ENCODE data around the gene SLBP. TPM values are rescaled to one million over a fixed set of nuclear protein-coding genes. Genes with fewer than 3 reads are reported as not detected.
"Not testable (repeated sequence)": the region's sequence is repeated elsewhere in the genome, so short reads cannot be mapped to it uniquely, and the experiment has no call there.

Gene SLBP
- total RNA-seq, 2 donors from 2014 or later, result 56.4 to 63.1 TPM

- DNase-seq (no peak), ATAC-seq (replicated peaks in 1 of 2) (no peak)
- Mint-ChIP-seq H3K27ac (peak overlapping the region; percentile 35), H3K4me1 (ENCODE audit: low read depth) (peaks cover 12% of the 10 kb centered on the region), H3K9me3 (no peaks in the 10 kb centered on the region), H3K36me3 (ENCODE audit: insufficient read depth in 2 of 2) (no peaks in the 10 kb centered on the region), H3K4me3 (peak overlapping the region; percentile 86), H3K27me3 (ENCODE audit: low read depth) (no peaks in the 10 kb centered on the region)
Observed at GRCh38 chr4:1683261-1683735, 28.8 kb downstream of the SLBP start.

- Mint-ChIP-seq H3K9me3 (no peaks in the 10 kb centered on the region), H3K4me1 (ENCODE audit: low read depth) (peaks cover 12% of the 10 kb centered on the region), H3K4me3 (peak overlapping the region; percentile 86), H3K36me3 (ENCODE audit: insufficient read depth in 2 of 2) (no peaks in the 10 kb centered on the region), H3K27me3 (ENCODE audit: low read depth) (no peaks in the 10 kb centered on the region), H3K27ac (no peak overlapping the region)
- no peak for ATAC-seq (replicated peaks in 1 of 2)
- no peak for DNase-seq
Observed at GRCh38 chr4:1682860-1683259, 29.3 kb downstream of the SLBP start.

DNA sequence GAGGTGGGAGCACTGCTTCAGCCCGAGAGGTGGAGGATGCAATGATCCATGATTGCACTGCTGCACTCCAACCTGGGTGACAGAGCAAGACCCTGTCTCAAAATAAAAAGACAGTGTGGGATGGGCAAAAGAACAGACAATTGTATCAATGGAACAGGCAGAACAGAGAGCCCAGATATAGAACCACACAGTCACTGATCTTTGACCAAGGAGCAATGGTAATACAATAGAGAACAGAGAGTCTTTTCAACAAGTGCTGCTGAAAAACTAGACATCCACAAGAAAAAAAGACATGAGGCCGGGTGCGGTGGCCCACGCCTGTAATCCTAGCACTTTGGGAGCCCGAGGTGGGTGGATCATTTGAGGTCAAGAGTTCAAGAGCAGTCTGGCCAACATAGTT is 33.9 kb downstream of the SLBP start:
- H3K27me3 Mint-ChIP-seq (ENCODE audit: low read depth), result no peaks in the 10 kb centered on the region
- peaks cover 9% of the 10 kb centered on the region for H3K4me1 Mint-ChIP-seq (ENCODE audit: low read depth)
- H3K9me3 Mint-ChIP-seq, result no peaks in the 10 kb centered on the region
- no peak for ATAC-seq (replicated peaks in 1 of 2)
- H3K27ac Mint-ChIP-seq, result no peak overlapping the region
- no peak overlapping the region for H3K4me3 Mint-ChIP-seq
- H3K36me3 Mint-ChIP-seq (ENCODE audit: insufficient read depth in 2 of 2), result no peaks in the 10 kb centered on the region
- no peak for DNase-seq

DNA sequence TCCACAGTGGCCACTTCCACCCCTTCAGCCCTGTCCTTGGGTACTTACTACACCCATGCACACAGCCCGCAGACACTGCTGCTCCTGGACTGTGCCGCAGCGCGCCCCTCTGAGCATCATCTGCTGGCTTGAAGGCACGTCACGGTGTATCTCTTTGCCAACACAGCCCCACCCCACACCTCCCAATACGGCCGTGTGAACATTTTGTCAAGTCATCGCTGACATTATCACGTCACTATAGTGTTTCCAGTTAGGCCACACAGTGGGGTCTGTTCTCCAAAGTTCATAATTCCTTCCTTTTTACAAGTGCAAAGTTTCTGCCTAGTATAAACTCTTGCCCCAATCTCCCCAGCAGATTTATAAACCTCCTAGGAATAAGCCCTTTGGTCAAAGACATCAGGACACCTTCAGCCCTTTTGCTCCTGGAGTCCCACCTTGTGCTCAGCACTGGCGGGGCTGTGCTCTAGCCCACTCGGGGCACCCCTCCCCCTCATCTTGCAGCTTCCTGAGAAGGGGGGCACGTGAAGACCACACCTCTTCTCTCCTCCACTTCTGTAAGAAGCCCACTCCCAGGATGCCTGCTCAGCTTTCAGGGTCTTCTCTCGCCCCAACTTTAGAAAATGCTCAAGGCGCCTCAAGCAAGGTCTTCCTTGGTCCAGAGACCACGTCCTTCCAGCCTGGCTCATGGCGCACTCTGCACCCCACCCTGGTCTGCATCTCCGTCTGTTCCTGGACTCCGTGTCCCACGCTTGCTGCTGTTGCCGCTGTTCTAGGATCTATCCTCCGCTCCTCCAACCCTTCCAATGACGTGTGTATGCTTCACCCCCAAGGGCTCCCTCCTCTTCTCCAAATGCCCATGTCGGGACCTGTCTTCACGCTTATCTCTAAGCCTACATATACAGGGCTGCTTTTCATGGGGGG is 35.3 kb downstream of the SLBP start:
- H3K9me3 Mint-ChIP-seq, result no peaks in the 10 kb centered on the region
- DNase-seq, result no peak
- no peaks in the 10 kb centered on the region for H3K36me3 Mint-ChIP-seq (ENCODE audit: insufficient read depth in 2 of 2)
- H3K4me1 Mint-ChIP-seq (ENCODE audit: low read depth), result no peaks in the 10 kb centered on the region
- H3K4me3 Mint-ChIP-seq, result no peak overlapping the region
- no peak for ATAC-seq (replicated peaks in 1 of 2)
- no peaks in the 10 kb centered on the region for H3K27me3 Mint-ChIP-seq (ENCODE audit: low read depth)
- no peak overlapping the region for H3K27ac Mint-ChIP-seq

GRCh38 chr4:1675802-1676137 is 36.3 kb downstream of the SLBP start:
- Mint-ChIP-seq H3K36me3 (ENCODE audit: insufficient read depth in 2 of 2) (no peaks in the 10 kb centered on the region), H3K9me3 (no peaks in the 10 kb centered on the region), H3K4me3 (no peak overlapping the region), H3K27me3 (ENCODE audit: low read depth) (no peaks in the 10 kb centered on the region), H3K4me1 (ENCODE audit: low read depth) (no peaks in the 10 kb centered on the region), H3K27ac (no peak overlapping the region)
- DNase-seq (no peak), ATAC-seq (replicated peaks in 1 of 2) (no peak)

DNA sequence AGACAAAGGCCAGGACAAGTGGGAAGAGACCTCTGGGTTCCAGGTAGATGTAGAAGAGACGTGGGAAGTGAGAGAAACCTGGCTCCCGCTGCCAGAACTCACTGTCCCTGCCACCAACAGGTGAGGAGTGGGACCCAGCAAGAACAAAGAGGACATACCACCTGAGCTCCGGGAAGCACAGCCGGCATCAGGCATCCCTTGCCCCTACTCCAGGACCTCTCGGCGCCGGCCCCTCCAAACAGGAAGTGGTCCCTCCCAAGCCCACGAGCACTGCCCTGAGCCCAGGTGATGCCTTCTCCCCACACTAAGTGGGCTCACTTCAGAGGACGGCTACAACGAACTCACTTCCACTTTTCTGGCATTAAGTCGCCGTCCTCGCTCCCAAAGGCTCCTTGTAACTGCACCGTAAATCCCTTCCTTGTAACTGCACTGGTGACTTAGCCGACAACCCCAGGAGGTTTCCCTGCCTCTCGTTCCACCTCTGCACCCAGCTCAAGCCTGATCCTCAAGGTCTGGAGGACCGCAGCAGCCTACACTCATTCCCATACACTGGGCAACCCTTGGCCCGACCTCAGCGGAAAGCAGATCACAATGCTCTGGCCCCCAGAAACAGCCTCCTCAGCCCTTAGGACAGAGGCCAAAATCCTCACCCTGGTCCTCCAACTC is 36.9 kb downstream of the SLBP start:
- DNase-seq (no peak), ATAC-seq (replicated peaks in 1 of 2) (no peak)
- no peak overlapping the region for H3K4me3 Mint-ChIP-seq
- no peaks in the 10 kb centered on the region for H3K36me3 Mint-ChIP-seq (ENCODE audit: insufficient read depth in 2 of 2)
- H3K27ac Mint-ChIP-seq, result no peak overlapping the region
- H3K27me3 Mint-ChIP-seq (ENCODE audit: low read depth), result no peaks in the 10 kb centered on the region
- H3K4me1 Mint-ChIP-seq (ENCODE audit: low read depth), result no peaks in the 10 kb centered on the region
- H3K9me3 Mint-ChIP-seq, result no peaks in the 10 kb centered on the region

- H3K27ac Mint-ChIP-seq, result no peak overlapping the region
- H3K9me3 Mint-ChIP-seq, result no peaks in the 10 kb centered on the region
- no peaks in the 10 kb centered on the region for H3K36me3 Mint-ChIP-seq (ENCODE audit: insufficient read depth in 2 of 2)
- no peaks in the 10 kb centered on the region for H3K4me1 Mint-ChIP-seq (ENCODE audit: low read depth)
- no peak for DNase-seq
- no peak for ATAC-seq (replicated peaks in 1 of 2)
- no peak overlapping the region for H3K4me3 Mint-ChIP-seq
- H3K27me3 Mint-ChIP-seq (ENCODE audit: low read depth), result no peaks in the 10 kb centered on the region
Observed at GRCh38 chr4:1674682-1675081, 37.4 kb downstream of the SLBP start.

DNA sequence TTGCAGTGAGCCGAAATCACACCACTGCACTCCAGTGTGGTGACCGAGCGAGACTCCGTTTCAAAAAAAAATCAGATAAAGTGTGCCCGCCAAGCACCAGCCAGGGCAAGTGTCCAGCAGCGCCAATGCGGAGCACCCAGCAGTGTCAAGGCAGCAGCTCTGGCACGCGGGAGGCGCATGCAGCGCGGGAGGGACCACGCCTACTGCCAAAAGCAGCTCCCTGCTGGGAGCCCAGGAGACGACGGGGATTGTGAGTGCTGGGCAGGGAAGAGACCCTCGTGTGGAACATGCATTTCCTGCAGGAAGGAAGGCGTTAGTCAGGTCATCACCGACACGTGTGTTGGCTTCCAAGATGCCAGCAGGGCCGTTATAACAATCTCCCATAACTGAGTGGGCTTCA is 38.4 kb downstream of the SLBP start:
- Mint-ChIP-seq H3K36me3 (ENCODE audit: insufficient read depth in 2 of 2) (no peaks in the 10 kb centered on the region), H3K27ac (no peak overlapping the region), H3K4me1 (ENCODE audit: low read depth) (no peaks in the 10 kb centered on the region), H3K27me3 (ENCODE audit: low read depth) (no peaks in the 10 kb centered on the region), H3K4me3 (no peak overlapping the region), H3K9me3 (no peaks in the 10 kb centered on the region)
- DNase-seq (no peak), ATAC-seq (replicated peaks in 1 of 2) (no peak)

GRCh38 chr4:1671011-1671410 is 41.1 kb downstream of the SLBP start:
- not testable (repeated sequence) for H3K36me3 Mint-ChIP-seq (ENCODE audit: insufficient read depth in 2 of 2); H3K4me1 Mint-ChIP-seq (ENCODE audit: low read depth); DNase-seq; H3K27ac Mint-ChIP-seq; H3K4me3 Mint-ChIP-seq; H3K9me3 Mint-ChIP-seq; ATAC-seq (replicated peaks in 1 of 2); H3K27me3 Mint-ChIP-seq (ENCODE audit: low read depth)

DNA sequence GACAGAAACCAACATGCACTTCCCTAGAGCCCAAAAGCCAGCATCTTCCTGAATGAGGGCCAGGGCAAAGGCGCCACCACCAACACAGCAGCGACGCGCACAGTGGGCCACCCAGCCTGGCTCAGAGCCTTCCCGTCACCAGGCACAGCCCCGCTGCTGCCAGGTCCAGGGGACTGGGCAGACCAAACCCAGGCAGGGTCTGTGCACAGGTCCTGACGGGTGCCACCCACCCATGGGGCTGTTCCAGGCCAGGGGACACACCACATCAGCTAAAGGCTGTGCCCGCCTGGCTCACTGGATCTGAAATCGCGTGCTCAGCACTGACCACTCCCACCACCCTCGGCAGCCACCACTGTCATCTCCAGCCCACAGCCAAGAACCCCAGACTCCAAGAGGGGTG is 41.8 kb downstream of the SLBP start:
- H3K27me3 Mint-ChIP-seq (ENCODE audit: low read depth), result no peaks in the 10 kb centered on the region
- DNase-seq, result no peak
- no peaks in the 10 kb centered on the region for H3K36me3 Mint-ChIP-seq (ENCODE audit: insufficient read depth in 2 of 2)
- no peaks in the 10 kb centered on the region for H3K9me3 Mint-ChIP-seq
- ATAC-seq (replicated peaks in 1 of 2), result no peak
- H3K4me3 Mint-ChIP-seq, result no peak overlapping the region
- H3K4me1 Mint-ChIP-seq (ENCODE audit: low read depth), result no peaks in the 10 kb centered on the region
- no peak overlapping the region for H3K27ac Mint-ChIP-seq

GRCh38 chr4:1669850-1670249 is 42.3 kb downstream of the SLBP start:
- DNase-seq (no peak), ATAC-seq (replicated peaks in 1 of 2) (no peak)
- Mint-ChIP-seq H3K4me1 (ENCODE audit: low read depth) (no peaks in the 10 kb centered on the region), H3K27me3 (ENCODE audit: low read depth) (no peaks in the 10 kb centered on the region), H3K9me3 (no peaks in the 10 kb centered on the region), H3K36me3 (ENCODE audit: insufficient read depth in 2 of 2) (no peaks in the 10 kb centered on the region), H3K27ac (no peak overlapping the region), H3K4me3 (no peak overlapping the region)

- Mint-ChIP-seq H3K4me1 (ENCODE audit: low read depth) (no peaks in the 10 kb centered on the region), H3K27me3 (ENCODE audit: low read depth) (no peaks in the 10 kb centered on the region), H3K36me3 (ENCODE audit: insufficient read depth in 2 of 2) (no peaks in the 10 kb centered on the region), H3K9me3 (no peaks in the 10 kb centered on the region), H3K27ac (no peak overlapping the region), H3K4me3 (no peak overlapping the region)
- DNase-seq (no peak), ATAC-seq (replicated peaks in 1 of 2) (no peak)
Observed at GRCh38 chr4:1669270-1669669, 42.8 kb downstream of the SLBP start.

- ATAC-seq (replicated peaks in 1 of 2) (no peak), DNase-seq (no peak)
- H3K27me3 Mint-ChIP-seq (ENCODE audit: low read depth), result no peaks in the 10 kb centered on the region
- no peak overlapping the region for H3K27ac Mint-ChIP-seq
- no peaks in the 10 kb centered on the region for H3K9me3 Mint-ChIP-seq
- no peaks in the 10 kb centered on the region for H3K36me3 Mint-ChIP-seq (ENCODE audit: insufficient read depth in 2 of 2)
- H3K4me1 Mint-ChIP-seq (ENCODE audit: low read depth), result no peaks in the 10 kb centered on the region
- H3K4me3 Mint-ChIP-seq, result no peak overlapping the region
Observed at GRCh38 chr4:1668488-1668840, 43.7 kb downstream of the SLBP start.

GRCh38 chr4:1667273-1667672 is 44.8 kb downstream of the SLBP start:
- no peaks in the 10 kb centered on the region for H3K36me3 Mint-ChIP-seq (ENCODE audit: insufficient read depth in 2 of 2)
- no peak for DNase-seq
- H3K9me3 Mint-ChIP-seq, result no peaks in the 10 kb centered on the region
- ATAC-seq (replicated peaks in 1 of 2), result no peak
- H3K4me3 Mint-ChIP-seq, result no peak overlapping the region
- no peak overlapping the region for H3K27ac Mint-ChIP-seq
- H3K4me1 Mint-ChIP-seq (ENCODE audit: low read depth), result no peaks in the 10 kb centered on the region
- H3K27me3 Mint-ChIP-seq (ENCODE audit: low read depth), result no peaks in the 10 kb centered on the region

All from activated T-cell treated with anti-CD3 and anti-CD28 coated beads, Interleukin-2, amount 50 U/mL, for 72 hours (primary cell).